OCI-LY1 (cell line): ENCODE data around the gene NOP14.

Experiments
- H2AFZ ChIP-seq: fragments of 200-600 bp; sonication (generic), shearing (Covaris generic); 2 replicates; pipeline ENCODE4 v1.6.0; 2014; ENCODE audit warnings: antibody characterized with exemption, mild to moderate bottlenecking, low read length
- H3F3A ChIP-seq: fragments of 200-600 bp; sonication (generic), shearing (Covaris generic); 2 replicates; pipeline ENCODE4 v1.6.0; 2014; ENCODE audit warnings: mild to moderate bottlenecking, antibody characterized with exemption, low read length, moderate library complexity; ENCODE audit not compliant: insufficient read depth
- H3K27ac ChIP-seq: fragments of 200-600 bp; sonication (generic); 2 replicates; pipeline ENCODE4 v1.5.1; 2014; ENCODE audit warnings: low read length, mixed run types, mild to moderate bottlenecking, low read depth; ENCODE audit not compliant: poor library complexity, severe bottlenecking
- H3K27me3 ChIP-seq: fragments of 200-600 bp; sonication (generic); 2 replicates; pipeline ENCODE4 v1.6.0; 2014; ENCODE audit warnings: antibody characterized with exemption, mild to moderate bottlenecking, low read length, moderate library complexity; ENCODE audit not compliant: insufficient read depth
- H3K36me3 ChIP-seq: fragments of 200-600 bp; sonication (generic); 2 replicates; pipeline ENCODE4 v1.6.1; 2014; ENCODE audit warnings: mild to moderate bottlenecking, antibody characterized with exemption, low read length, moderate library complexity, mixed read lengths; ENCODE audit not compliant: insufficient read depth
- H3K4me1 ChIP-seq: fragments of 200-600 bp; sonication (generic); 2 replicates; pipeline ENCODE4 v1.5.1; 2014; ENCODE audit warnings: mild to moderate bottlenecking, low read length, moderate library complexity; ENCODE audit not compliant: insufficient read depth, severe bottlenecking
- H3K4me2 ChIP-seq: fragments of 200-600 bp; sonication (generic), shearing (Covaris generic); 2 replicates; pipeline ENCODE4 v1.6.1; 2014; ENCODE audit warnings: low read length
- H3K4me3 ChIP-seq: fragments of 200-600 bp; sonication (generic); 2 replicates; pipeline ENCODE4 v1.5.1; 2014; ENCODE audit warnings: low read length, low read depth, mild to moderate bottlenecking, mixed read lengths; ENCODE audit not compliant: poor library complexity, severe bottlenecking
- H3K79me2 ChIP-seq: fragments of 200-600 bp; shearing (Covaris generic); 2 replicates; pipeline ENCODE4 v1.6.1; 2016; ENCODE audit warnings: mixed run types, low read length, mixed read lengths; ENCODE audit not compliant: insufficient read depth
- H3K9ac ChIP-seq: fragments of 200-600 bp; sonication (generic), shearing (Covaris generic); 2 replicates; pipeline ENCODE4 v1.6.1; 2014; ENCODE audit warnings: mild to moderate bottlenecking, low read length, mixed read lengths
- H3K9me2 ChIP-seq: fragments of 200-600 bp; sonication (generic), shearing (Covaris generic); 2 replicates; pipeline ENCODE4 v1.6.1; 2014; ENCODE audit warnings: low read depth, mild to moderate bottlenecking, low read length, mixed read lengths
- H3K9me3 ChIP-seq: fragments of 200-600 bp; shearing (Covaris generic); 2 replicates; pipeline ENCODE4 v1.6.1; 2014; ENCODE audit warnings: low read length, mixed read lengths
- H4K20me1 ChIP-seq: fragments of 200-600 bp; sonication (generic), shearing (Covaris generic); 2 replicates; pipeline ENCODE4 v1.6.0; 2016; ENCODE audit warnings: mild to moderate bottlenecking, low read length; ENCODE audit not compliant: insufficient read depth
- EZH2 ChIP-seq: fragments of 200-600 bp; sonication (generic), shearing (Covaris generic); IDR thresholded peaks from 2 replicates; pipeline ENCODE4 v1.8.0; 2017; ENCODE audit warnings: borderline replicate concordance, mixed run types, mild to moderate bottlenecking, antibody characterized with exemption, low read length, moderate library complexity, mixed read lengths
- TF ChIP-seq, protein P1 (sequence below): fragments of 200-600 bp; sonication (generic), shearing (Covaris generic); IDR thresholded peaks from 2 replicates; pipeline ENCODE4 v1.5.1; 2017; ENCODE audit warnings: mild to moderate bottlenecking, antibody characterized with exemption, low read length, moderate library complexity, mixed read lengths

NOP14 gene

GRCh38 chr4:2900741-2901140, 62.5 kb downstream of the NOP14 start:
- Histone ChIP-seq H3K27ac (no peak overlapping the region), H3K79me2 (no peaks in the 10 kb centered on the region), H3K9me2 (no peaks in the 10 kb centered on the region), H3F3A (no peaks in the 10 kb centered on the region), H3K9ac (no peak overlapping the region), H3K4me2 (no peak overlapping the region), H3K36me3 (peaks cover 10% of the 10 kb centered on the region; the same call in 1 of the 2 replicates), H3K4me1 (no peaks in the 10 kb centered on the region), H3K9me3 (no peaks in the 10 kb centered on the region), H4K20me1 (no peaks in the 10 kb centered on the region), H3K4me3 (no peak overlapping the region), H3K27me3 (no peaks in the 10 kb centered on the region), H2AFZ (no peak overlapping the region)
- TF ChIP-seq, protein P1, sequence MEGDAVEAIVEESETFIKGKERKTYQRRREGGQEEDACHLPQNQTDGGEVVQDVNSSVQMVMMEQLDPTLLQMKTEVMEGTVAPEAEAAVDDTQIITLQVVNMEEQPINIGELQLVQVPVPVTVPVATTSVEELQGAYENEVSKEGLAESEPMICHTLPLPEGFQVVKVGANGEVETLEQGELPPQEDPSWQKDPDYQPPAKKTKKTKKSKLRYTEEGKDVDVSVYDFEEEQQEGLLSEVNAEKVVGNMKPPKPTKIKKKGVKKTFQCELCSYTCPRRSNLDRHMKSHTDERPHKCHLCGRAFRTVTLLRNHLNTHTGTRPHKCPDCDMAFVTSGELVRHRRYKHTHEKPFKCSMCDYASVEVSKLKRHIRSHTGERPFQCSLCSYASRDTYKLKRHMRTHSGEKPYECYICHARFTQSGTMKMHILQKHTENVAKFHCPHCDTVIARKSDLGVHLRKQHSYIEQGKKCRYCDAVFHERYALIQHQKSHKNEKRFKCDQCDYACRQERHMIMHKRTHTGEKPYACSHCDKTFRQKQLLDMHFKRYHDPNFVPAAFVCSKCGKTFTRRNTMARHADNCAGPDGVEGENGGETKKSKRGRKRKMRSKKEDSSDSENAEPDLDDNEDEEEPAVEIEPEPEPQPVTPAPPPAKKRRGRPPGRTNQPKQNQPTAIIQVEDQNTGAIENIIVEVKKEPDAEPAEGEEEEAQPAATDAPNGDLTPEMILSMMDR = no peak
- no peak for TF ChIP-seq EZH2

GRCh38 chr4:2898001-2898400, 65.2 kb downstream of the NOP14 start:
- H3F3A ChIP-seq = no peaks in the 10 kb centered on the region
- no peaks in the 10 kb centered on the region for H3K27me3 ChIP-seq
- H2AFZ ChIP-seq = no peak overlapping the region
- no peaks in the 10 kb centered on the region for H4K20me1 ChIP-seq
- H3K79me2 ChIP-seq = no peaks in the 10 kb centered on the region
- H3K27ac ChIP-seq = no peak overlapping the region
- H3K9me3 ChIP-seq = no peaks in the 10 kb centered on the region
- H3K9ac ChIP-seq = no peak overlapping the region
- H3K4me1 ChIP-seq = no peaks in the 10 kb centered on the region
- no peaks in the 10 kb centered on the region for H3K9me2 ChIP-seq
- H3K36me3 ChIP-seq = peaks cover 10% of the 10 kb centered on the region; the same call in 1 of the 2 replicates
- TF ChIP-seq, protein P1 = no peak
- TF ChIP-seq EZH2 = no peak
- no peak overlapping the region for H3K4me3 ChIP-seq
- no peak overlapping the region for H3K4me2 ChIP-seq

DNA sequence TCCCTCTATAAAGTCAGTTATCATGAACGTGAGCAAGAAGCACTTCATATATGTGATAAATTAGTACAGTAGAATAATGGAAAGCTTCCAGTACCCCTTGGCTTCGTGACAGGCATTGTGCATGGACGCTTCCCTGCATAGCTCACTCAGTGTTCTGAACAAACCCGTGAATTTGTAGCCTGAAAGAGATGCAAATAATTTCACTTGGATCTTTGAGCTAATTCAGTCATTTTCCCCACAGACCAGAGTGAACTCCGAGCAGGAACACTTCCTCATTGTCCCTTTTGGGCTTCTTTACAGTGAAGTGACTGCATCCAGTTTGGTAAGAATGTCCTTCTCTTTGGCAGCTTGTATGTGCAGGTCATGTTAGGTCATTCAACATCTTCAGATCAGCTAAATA, 69.4 kb downstream of the NOP14 start:
- 0 out of 2 replicates have a peak, but pooled peaks cover under 1% of the 10 kb centered on the region for H3K36me3 ChIP-seq

More for the DNA sequence above, 69.4 kb downstream of the NOP14 start:
- no peaks in the 10 kb centered on the region for H3K79me2 ChIP-seq
- no peak overlapping the region for H3K4me2 ChIP-seq
- no peaks in the 10 kb centered on the region for H3K27me3 ChIP-seq
- H3K27ac ChIP-seq = no peak overlapping the region
- H3F3A ChIP-seq = no peaks in the 10 kb centered on the region
- H3K4me1 ChIP-seq = no peaks in the 10 kb centered on the region
- H2AFZ ChIP-seq = no peak overlapping the region
- H3K9ac ChIP-seq = no peak overlapping the region
- no peaks in the 10 kb centered on the region for H4K20me1 ChIP-seq
- no peaks in the 10 kb centered on the region for H3K9me3 ChIP-seq
- no peak overlapping the region for H3K4me3 ChIP-seq
- no peaks in the 10 kb centered on the region for H3K9me2 ChIP-seq
- TF ChIP-seq EZH2 = no peak
- TF ChIP-seq, protein P1 = no peak
